Cerebellar cortex (tissue), 1 donor: ENCODE results near the gene NPAS2.

Experiments used
- DNase-seq: peaks from one replicate; pipeline ENCODE4 v3.0.0-alpha.2; 2015; ENCODE audit warnings: low spot score

Gene NPAS2

GRCh38 chr2:100793982-100794381 lies 26.0 kb upstream of the NPAS2 start:
- DNase-seq = no peak

GRCh38 chr2:100796499-100797100 lies 23.3 kb upstream of the NPAS2 start:
- no peak for DNase-seq

- DNase-seq = no peak
These were observed 20.3 kb upstream of the NPAS2 start for GRCh38 chr2:100799686-100800085.

- no peak for DNase-seq
These were observed 19.0 kb upstream of the NPAS2 start for GRCh38 chr2:100800915-100801314.

- no peak for DNase-seq
These were observed 18.5 kb upstream of the NPAS2 start for GRCh38 chr2:100801402-100801801.

- DNase-seq = no peak
These were observed 17.9 kb upstream of the NPAS2 start for GRCh38 chr2:100802066-100802465.

- no peak for DNase-seq
These were observed 16.6 kb upstream of the NPAS2 start for GRCh38 chr2:100803334-100803733.

- DNase-seq = no peak
These were observed 13.4 kb upstream of the NPAS2 start for GRCh38 chr2:100806550-100806949.

- no peak for DNase-seq
These were observed 12.2 kb upstream of the NPAS2 start for GRCh38 chr2:100807707-100808106.

GRCh38 chr2:100808582-100808981 lies 11.4 kb upstream of the NPAS2 start:
- DNase-seq = no peak

- no peak for DNase-seq
These were observed 10.4 kb upstream of the NPAS2 start for GRCh38 chr2:100809506-100809905.

GRCh38 chr2:100810603-100811145 lies 9.3 kb upstream of the NPAS2 start:
- no peak for DNase-seq

GRCh38 chr2:100812116-100812515 lies 7.8 kb upstream of the NPAS2 start:
- no peak for DNase-seq

- DNase-seq = no peak
These were observed 7.4 kb upstream of the NPAS2 start for GRCh38 chr2:100812573-100812972.

- no peak for DNase-seq
These were observed 6.4 kb upstream of the NPAS2 start for GRCh38 chr2:100813527-100813926.

- no peak for DNase-seq
These were observed 5.9 kb upstream of the NPAS2 start for GRCh38 chr2:100814043-100814442.

- DNase-seq = no peak
These were observed 5.5 kb upstream of the NPAS2 start for GRCh38 chr2:100814453-100814852.

GRCh38 chr2:100817388-100817985 lies 2.5 kb upstream of the NPAS2 start:
- DNase-seq = no peak

GRCh38 chr2:100818003-100818605 lies 1.8 kb upstream of the NPAS2 start:
- DNase-seq = peak; percentile 12

GRCh38 chr2:100818606-100819369 lies 1.2 kb upstream of the NPAS2 start:
- peak; percentile 60 for DNase-seq

GRCh38 chr2:100820273-100820522 lies 259 bp downstream of the NPAS2 start:
- DNase-seq = no peak

GRCh38 chr2:100820523-100821254 lies 750 bp downstream of the NPAS2 start:
- no peak for DNase-seq
